A549 (cell line): Measurements from ENCODE around the gene ADK.

Experiments used
- CTCF ChIP-seq: fragments of >200 bp; sonication (Bioruptor Twin); formaldehyde crosslinking; IDR thresholded peaks from 3 replicates; pipeline ENCODE4 v1.5.1; 2016
- JUNB ChIP-seq: fragments of >200 bp; sonication (Bioruptor Twin); formaldehyde crosslinking; IDR thresholded peaks from 2 replicates; pipeline ENCODE4 v1.6.1; 2016
- MAX ChIP-seq: IDR thresholded peaks from 2 replicates; pipeline ENCODE4 v1.6.1; 2012
- POLR2A ChIP-seq: IDR thresholded peaks from 2 replicates; pipeline ENCODE4 v1.6.1; 2012; ENCODE audit warnings: mild to moderate bottlenecking, low read length
- TF ChIP-seq, protein P1 (sequence below): fragments of >200 bp; sonication (Bioruptor Twin); formaldehyde crosslinking; IDR thresholded peaks from 3 replicates; pipeline ENCODE4 v1.6.1; 2016

DNA sequence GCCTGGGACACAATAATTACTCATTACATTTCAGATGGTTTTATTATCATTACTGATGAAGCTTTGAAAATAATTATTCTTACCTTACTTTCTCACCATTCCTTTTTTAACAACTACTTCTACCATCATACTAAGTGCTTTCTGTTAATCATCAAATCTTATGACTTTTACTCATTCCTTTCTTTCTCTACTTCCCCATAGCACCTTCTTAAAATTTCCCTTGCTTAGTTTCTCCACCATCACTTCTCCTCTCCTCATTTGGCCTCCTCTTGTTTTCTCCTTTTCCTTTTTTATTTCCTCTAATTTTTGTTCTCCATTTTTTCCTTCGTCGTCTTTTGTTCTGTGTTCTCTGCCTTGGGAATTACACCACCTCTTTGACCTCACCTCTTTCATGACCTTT is 372.2 kb downstream of the ADK start:
- TF ChIP-seq POLR2A (no peak), MAX (no peak), JUNB (no peak), CTCF (no peak)
- TF ChIP-seq, protein P1, sequence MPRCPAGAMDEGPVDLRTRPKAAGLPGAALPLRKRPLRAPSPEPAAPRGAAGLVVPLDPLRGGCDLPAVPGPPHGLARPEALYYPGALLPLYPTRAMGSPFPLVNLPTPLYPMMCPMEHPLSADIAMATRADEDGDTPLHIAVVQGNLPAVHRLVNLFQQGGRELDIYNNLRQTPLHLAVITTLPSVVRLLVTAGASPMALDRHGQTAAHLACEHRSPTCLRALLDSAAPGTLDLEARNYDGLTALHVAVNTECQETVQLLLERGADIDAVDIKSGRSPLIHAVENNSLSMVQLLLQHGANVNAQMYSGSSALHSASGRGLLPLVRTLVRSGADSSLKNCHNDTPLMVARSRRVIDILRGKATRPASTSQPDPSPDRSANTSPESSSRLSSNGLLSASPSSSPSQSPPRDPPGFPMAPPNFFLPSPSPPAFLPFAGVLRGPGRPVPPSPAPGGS, result no peak
